ENCODE results near the gene PTPRO.
A peak's percentile ranks its signal among the peaks of the same experiment; 100 is the strongest.
"Not testable (repeated sequence)": the region's sequence is repeated elsewhere in the genome, so short reads cannot be mapped to it uniquely, and the experiment has no call there.

PTPRO gene

DNA sequence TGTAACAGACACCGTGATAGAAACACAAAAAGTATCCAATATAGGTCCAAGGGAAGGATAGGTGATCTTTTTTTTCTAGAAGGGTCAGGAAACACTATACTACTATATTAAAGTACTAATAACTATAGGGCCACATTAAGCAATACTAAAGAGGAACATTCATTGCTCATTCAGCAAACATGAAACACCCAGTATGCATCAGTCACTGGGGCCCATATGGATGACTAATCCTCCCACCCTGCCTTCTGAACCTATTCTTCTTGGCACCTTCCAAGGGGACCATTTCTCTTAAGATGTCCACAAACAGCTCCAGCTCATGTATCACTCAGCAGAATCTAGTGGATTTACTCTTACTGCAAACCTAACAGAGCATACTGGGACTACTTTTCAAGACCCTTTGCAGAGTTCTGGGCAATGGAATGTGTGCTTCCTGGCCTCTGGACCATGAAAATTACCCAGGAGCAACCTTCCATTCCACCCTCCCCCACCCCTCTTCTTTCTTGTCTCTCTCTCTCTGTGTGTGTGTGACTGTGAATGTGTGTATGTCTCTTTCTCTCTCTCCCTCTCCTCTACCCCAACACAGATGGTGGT lies 279.0 kb downstream of the PTPRO start:
- no peak overlapping the region for H3K27ac Mint-ChIP-seq
- H3K9me3 Mint-ChIP-seq: no peaks in the 10 kb centered on the region
- peaks cover 6% of the 10 kb centered on the region for H3K4me1 Mint-ChIP-seq
- no peak overlapping the region for H3K4me3 Mint-ChIP-seq
- no peak for ATAC-seq
- H3K36me3 Mint-ChIP-seq: peaks cover 4% of the 10 kb centered on the region
- H3K27me3 Mint-ChIP-seq: peaks cover 8% of the 10 kb centered on the region

DNA sequence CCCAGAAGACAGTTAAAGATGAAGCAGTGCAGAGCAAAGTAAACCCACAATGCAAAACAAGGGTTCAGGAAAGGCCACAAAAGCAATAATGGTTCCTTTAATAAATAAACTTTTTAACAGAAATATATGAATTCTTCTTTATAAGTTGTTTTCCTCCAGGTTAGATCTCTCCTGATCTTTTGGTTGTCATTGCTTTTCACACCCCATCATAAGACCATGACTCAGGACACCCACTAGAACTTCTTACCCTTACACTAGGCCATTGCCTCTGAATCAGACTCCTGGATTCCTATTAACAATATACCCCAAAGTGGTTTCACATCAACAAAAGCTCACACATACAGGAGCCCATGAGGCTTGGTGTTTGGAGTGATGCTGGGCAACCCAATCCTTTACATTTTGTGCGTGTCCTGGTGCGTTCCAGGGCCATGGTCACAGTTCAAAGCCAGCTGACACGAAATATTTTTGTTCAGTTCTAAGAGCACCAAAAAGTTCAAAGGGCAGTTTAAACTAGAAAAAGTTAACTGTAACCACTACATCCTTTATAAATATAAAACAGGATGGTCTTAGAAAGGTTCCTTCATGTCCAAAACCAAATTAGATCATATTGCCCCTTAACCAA lies 279.9 kb downstream of the PTPRO start:
- no peak for ATAC-seq

DNA sequence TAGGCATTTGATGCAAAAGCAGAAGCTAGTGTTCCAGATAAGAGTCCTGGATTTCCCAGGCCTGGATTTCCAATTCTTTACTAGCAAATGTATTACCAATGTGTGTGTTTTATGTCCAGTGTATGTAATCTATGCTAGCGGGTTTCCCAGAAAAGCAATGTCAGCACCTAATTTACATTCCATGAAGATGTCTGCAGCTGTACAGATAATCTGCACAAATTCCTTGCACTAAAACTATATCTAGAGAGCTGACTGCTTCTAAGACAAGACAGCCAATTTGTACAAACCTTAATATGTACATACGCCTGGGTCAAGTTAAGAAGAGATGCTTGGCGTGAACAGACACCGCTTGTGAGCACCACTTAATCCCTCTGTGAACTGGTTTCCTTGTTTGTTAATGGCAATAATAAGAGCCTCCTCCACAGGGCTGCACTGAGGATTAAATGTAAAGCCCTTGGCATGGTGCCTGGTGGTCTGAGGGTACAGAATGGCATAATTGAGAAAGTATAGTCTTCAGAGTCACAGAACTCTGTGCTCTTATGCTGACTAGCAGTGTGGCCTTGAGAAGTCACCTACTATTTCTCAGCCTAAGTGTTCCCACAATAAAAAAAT lies 281.3 kb downstream of the PTPRO start:
- Mint-ChIP-seq H3K36me3 (no peaks in the 10 kb centered on the region), H3K4me3 (no peak overlapping the region), H3K27me3 (peaks cover 8% of the 10 kb centered on the region), H3K27ac (no peak overlapping the region), H3K4me1 (no peaks in the 10 kb centered on the region), H3K9me3 (no peaks in the 10 kb centered on the region)
- no peak for ATAC-seq

More for the DNA sequence above, 279.9 kb downstream of the PTPRO start:
- peaks cover 8% of the 10 kb centered on the region for H3K27me3 Mint-ChIP-seq
- H3K4me3 Mint-ChIP-seq: no peak overlapping the region
- H3K4me1 Mint-ChIP-seq: peaks cover 6% of the 10 kb centered on the region
- no peak overlapping the region for H3K27ac Mint-ChIP-seq
- no peaks in the 10 kb centered on the region for H3K36me3 Mint-ChIP-seq
- no peaks in the 10 kb centered on the region for H3K9me3 Mint-ChIP-seq

DNA sequence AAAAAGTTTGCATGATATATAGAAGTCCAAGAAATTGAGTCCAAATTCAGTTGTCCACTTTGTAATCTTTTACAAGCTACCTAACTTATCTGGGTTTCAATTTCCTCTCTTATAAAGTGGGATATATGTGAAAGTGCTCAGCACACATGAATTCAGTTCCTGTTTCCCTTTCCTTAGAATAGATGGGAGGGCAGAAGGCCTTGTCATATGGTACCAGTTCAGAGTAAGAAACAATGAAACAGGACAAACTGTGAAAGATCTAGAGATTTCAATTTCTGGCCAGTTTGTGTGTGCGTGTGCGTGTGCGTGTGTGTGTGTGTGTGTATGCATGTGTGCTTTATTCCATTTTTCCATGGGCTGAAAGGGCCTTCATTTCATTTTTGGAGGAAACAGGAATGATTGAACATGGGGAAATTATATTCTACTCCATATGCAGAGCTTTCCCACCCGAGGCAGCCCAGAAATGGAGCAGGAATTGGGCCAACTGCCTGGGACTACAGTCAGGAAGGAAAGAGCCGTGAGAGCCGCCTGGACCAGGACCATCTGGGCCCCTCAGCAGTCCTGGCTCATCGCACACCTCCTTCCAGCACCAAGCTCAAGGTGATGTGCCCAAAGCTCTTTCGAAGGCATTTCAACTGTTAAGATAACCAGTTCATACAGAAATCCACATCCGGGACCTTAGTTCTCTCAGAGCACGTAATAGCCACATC lies 283.7 kb downstream of the PTPRO start:
- Mint-ChIP-seq H3K27ac (no peak overlapping the region), H3K9me3 (no peaks in the 10 kb centered on the region), H3K4me3 (no peak overlapping the region), H3K27me3 (peaks cover 8% of the 10 kb centered on the region), H3K4me1 (no peaks in the 10 kb centered on the region), H3K36me3 (no peaks in the 10 kb centered on the region)
- ATAC-seq: no peak

DNA sequence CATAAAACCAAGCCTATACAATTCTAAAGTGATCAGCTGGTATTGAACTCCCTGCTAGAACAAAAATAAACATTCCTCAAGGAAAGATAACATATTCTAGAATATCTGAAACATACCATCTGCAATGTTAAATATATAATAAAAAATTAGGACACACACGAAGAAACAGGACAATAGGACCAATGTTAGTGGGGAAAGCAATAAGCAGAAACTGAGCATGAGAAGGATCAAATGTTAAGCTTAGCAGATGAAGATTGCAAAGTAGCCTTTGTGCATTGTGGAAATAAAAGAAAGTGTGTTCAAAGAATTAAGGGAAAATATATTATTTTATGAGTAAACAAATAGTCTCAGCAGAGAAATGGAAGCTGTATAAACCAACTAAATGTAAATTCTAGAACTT lies 286.1 kb downstream of the PTPRO start:
- no peak for ATAC-seq
- H3K9me3 Mint-ChIP-seq: peaks cover 3% of the 10 kb centered on the region
- H3K27me3 Mint-ChIP-seq: peaks cover 8% of the 10 kb centered on the region
- no peak overlapping the region for H3K27ac Mint-ChIP-seq
- H3K4me3 Mint-ChIP-seq: no peak overlapping the region
- no peaks in the 10 kb centered on the region for H3K4me1 Mint-ChIP-seq
- no peaks in the 10 kb centered on the region for H3K36me3 Mint-ChIP-seq

DNA sequence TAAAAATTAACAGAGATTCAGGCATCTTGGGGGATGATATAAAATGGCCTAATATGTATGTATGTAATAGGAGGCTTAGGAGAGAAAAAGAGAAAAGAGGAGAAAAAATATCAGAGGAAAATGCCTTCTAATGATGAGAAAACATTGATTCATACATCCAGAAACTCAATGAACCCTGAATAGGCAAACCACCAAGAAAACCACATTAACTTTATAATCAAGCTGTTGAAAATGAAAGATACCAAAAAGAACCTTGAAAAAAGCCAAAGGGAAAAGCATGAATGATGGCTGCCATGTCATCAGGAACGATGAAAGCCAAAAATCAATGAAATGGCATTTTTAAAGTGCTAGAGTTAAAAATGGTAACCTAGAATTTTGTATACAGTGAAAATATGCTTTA lies 286.6 kb downstream of the PTPRO start:
- Mint-ChIP-seq H3K36me3 (no peaks in the 10 kb centered on the region), H3K9me3 (peaks cover 3% of the 10 kb centered on the region), H3K4me3 (no peak overlapping the region), H3K27me3 (peaks cover 6% of the 10 kb centered on the region), H3K4me1 (no peaks in the 10 kb centered on the region), H3K27ac (no peak overlapping the region)
- no peak for ATAC-seq

DNA sequence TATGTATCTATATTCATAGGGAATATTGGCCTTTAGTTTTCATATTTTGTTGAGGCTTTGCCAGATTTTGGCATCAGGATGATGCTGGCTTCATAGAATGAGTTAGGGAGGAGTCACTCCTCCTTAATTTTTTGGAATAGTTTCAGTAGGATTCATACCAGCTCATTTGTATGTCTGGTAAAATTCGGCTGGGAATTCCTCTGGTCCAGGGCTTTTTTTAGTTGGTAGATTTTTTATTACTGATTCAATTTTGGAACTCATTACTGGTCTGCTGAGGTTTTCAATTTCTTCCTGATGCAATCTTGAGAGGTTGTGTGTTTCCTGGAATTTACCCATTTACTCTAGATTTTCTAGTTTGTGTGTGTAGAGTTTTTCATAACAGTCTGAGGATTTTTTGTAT lies 291.7 kb downstream of the PTPRO start:
- H3K27me3 Mint-ChIP-seq: peaks cover under 1% of the 10 kb centered on the region
- no peak overlapping the region for H3K4me3 Mint-ChIP-seq

DNA sequence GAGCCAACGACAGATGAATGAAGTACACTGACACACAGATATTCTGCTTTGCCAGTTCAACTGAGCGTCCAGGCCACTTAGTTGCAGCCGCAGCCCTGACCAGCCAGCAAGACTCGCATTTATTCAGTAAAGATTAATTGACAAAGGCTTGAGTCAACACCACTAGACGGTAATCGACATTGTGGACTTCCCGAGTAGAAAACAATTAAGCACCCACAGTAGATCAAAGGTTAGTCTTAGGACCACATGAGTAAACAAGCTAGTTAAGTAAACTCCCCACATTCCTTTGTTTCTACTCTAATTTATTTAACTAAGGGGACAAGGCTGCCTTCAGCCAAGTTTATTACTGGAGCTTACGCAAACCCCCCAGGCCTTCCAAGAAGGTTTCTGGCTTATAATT lies 294.2 kb downstream of the PTPRO start:
- not testable (repeated sequence) for H3K4me3 Mint-ChIP-seq, H3K36me3 Mint-ChIP-seq, H3K4me1 Mint-ChIP-seq, H3K27ac Mint-ChIP-seq, H3K27me3 Mint-ChIP-seq, ATAC-seq
- peaks cover 11% of the 10 kb centered on the region for H3K9me3 Mint-ChIP-seq

More for the DNA sequence above, 291.7 kb downstream of the PTPRO start:
- peaks cover 11% of the 10 kb centered on the region for H3K9me3 Mint-ChIP-seq
- ATAC-seq: no peak
- no peaks in the 10 kb centered on the region for H3K36me3 Mint-ChIP-seq
- H3K4me1 Mint-ChIP-seq: no peaks in the 10 kb centered on the region
- no peak overlapping the region for H3K27ac Mint-ChIP-seq

DNA sequence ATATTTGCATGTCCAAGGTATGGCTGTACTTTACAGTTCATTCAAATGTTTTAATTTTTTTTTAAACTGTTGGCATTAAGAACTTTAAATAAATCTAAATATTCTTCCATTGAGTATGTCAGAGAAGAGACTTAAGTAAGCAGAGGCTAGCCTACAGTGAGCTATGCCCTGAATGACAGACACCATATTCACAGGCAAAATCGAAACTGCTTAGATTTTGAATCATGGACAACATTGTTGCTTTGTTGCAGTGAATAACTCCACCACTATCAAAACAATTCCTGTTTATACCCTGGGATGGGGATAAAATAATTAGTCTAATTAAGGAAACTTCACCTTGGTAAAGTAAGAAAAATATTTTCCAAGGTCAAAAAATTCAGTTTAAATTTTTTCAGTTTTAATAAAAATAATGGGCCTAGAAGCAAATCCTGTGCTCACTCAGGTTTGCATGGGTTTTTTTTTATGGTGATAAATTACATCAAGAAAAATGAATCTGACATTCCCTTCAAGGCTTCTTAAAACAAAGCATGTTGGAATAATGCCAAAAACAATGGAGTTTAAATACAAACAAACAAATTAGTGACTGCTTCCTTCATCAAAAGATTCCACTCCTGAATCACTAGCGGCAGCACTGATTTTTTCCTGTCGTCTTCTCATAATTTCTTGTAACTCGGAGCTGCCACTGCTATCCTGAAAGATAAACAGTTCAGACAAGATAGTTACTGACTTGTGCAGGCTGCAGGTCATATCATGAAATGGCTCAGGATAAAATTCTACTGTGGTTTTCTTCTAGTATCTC lies 298.6 kb downstream of the PTPRO start:
- Mint-ChIP-seq H3K27ac (no peak overlapping the region), H3K4me3 (no peak overlapping the region), H3K36me3 (no peaks in the 10 kb centered on the region), H3K9me3 (peaks cover 5% of the 10 kb centered on the region), H3K4me1 (no peaks in the 10 kb centered on the region), H3K27me3 (peaks cover 9% of the 10 kb centered on the region)
- no peak for ATAC-seq

DNA sequence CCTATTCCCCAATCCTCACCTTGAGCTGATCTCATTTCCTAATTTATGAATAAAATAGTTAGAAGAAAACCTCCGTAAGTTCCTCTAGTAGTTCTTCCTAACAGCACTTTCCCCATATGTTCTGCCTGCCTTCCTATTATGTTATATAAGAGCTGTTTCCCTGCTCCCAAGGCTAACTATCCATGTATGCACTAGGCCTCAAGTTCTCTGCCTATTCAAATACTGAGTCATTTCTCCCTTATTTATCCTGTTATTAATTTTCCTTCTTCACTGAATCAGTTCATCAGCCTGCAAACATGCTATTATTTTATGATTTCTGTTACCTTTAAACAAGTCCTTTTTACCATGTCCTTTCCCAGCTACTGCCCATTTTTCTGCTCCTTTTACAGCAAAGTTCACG lies 302.8 kb downstream of the PTPRO start:
- ATAC-seq: no peak
- no peaks in the 10 kb centered on the region for H3K4me1 Mint-ChIP-seq
- H3K9me3 Mint-ChIP-seq: no peaks in the 10 kb centered on the region
- H3K36me3 Mint-ChIP-seq: no peaks in the 10 kb centered on the region
- no peak overlapping the region for H3K27ac Mint-ChIP-seq
- no peak overlapping the region for H3K4me3 Mint-ChIP-seq
- no peaks in the 10 kb centered on the region for H3K27me3 Mint-ChIP-seq

DNA sequence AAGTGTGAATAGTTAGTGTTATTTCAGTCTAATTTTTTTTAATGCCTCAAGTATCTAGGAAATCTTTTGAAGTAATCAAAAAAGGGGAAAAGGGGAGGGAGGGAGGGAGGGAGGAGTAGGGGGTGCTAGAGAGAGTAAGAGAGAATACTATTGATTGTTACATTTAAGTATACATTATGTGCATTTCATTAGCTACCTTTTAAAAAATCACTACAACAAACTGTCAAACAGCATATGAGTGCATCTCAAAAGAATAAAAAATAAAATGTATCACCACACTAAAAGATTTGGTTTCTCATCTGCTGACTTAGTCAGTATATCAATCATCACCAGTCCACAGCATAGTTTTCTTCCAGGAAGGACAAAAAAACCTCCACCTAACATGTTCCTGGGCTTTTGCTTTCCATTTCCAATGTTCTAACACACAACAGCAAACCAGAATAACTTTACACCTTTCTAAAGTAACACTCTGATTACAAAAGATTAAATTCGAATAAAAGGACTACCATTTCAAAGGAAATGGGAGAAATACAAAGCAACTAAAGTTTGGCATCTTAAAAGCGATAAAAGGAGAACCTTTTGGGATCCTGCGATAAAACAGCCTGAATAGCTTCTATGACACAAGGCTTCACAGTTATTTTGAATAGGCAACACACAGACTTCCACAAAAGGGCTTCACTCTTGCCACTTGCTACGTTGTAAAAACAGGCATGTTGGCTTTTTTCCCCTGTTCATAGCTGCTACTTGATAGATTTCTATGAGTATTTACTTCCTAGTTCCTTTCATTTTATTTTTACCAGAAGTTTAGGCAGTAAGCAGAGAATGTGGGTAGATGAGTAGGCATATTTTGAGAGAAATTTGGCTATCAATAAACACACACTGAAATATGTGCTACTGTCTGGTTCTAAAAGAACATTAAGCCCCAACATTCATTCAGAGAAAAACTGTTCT lies 306.0 kb downstream of the PTPRO start:
- no peaks in the 10 kb centered on the region for H3K36me3 Mint-ChIP-seq
- no peak overlapping the region for H3K27ac Mint-ChIP-seq
- no peaks in the 10 kb centered on the region for H3K9me3 Mint-ChIP-seq
- H3K27me3 Mint-ChIP-seq: no peaks in the 10 kb centered on the region
- no peaks in the 10 kb centered on the region for H3K4me1 Mint-ChIP-seq
- no peak overlapping the region for H3K4me3 Mint-ChIP-seq
- no peak for ATAC-seq

DNA sequence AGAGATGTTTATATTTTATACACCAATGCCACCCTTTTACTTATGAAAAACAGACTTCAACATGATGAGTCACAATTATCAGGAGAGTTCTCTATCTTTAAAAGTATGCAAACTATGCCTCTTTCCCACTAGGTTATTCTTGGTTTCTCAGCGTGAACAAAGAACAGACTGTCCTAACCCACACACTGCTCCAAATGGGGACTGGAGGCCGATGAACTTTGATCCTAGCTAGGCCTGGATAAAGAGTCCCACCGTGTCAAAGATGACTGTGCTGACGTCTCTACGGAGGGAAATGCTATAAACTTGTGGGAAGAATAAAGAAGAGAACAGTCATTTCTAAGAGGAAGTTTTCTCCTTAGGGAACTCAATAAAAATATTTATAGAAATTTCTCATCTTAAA lies 306.8 kb downstream of the PTPRO start:
- H3K4me3 Mint-ChIP-seq: no peak overlapping the region
- no peaks in the 10 kb centered on the region for H3K36me3 Mint-ChIP-seq
- H3K9me3 Mint-ChIP-seq: no peaks in the 10 kb centered on the region
- H3K27ac Mint-ChIP-seq: no peak overlapping the region
- H3K27me3 Mint-ChIP-seq: no peaks in the 10 kb centered on the region
- peak; percentile 57 for ATAC-seq
- H3K4me1 Mint-ChIP-seq: no peaks in the 10 kb centered on the region

DNA sequence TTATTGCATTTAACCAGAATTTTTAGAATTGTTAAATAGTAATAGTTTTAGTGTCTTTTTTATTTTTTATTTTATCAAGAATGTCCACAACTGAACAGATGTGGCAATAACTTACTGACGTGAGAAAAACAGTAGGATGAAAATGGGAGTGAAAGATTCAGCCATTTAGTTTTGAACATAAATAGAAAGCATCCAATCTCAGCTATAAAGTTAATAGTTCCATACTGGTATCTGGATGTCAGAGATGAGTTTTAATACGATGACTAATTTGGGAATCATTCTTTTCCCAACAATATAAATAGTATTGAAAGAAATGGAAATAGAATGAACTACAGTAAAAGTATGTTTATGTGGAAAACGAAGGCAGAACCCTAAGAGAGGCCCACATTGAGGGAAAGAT lies 307.5 kb downstream of the PTPRO start:
- Mint-ChIP-seq H3K4me3 (no peak overlapping the region), H3K27me3 (no peaks in the 10 kb centered on the region), H3K9me3 (no peaks in the 10 kb centered on the region), H3K36me3 (no peaks in the 10 kb centered on the region), H3K27ac (no peak overlapping the region), H3K4me1 (no peaks in the 10 kb centered on the region)
- no peak for ATAC-seq

DNA sequence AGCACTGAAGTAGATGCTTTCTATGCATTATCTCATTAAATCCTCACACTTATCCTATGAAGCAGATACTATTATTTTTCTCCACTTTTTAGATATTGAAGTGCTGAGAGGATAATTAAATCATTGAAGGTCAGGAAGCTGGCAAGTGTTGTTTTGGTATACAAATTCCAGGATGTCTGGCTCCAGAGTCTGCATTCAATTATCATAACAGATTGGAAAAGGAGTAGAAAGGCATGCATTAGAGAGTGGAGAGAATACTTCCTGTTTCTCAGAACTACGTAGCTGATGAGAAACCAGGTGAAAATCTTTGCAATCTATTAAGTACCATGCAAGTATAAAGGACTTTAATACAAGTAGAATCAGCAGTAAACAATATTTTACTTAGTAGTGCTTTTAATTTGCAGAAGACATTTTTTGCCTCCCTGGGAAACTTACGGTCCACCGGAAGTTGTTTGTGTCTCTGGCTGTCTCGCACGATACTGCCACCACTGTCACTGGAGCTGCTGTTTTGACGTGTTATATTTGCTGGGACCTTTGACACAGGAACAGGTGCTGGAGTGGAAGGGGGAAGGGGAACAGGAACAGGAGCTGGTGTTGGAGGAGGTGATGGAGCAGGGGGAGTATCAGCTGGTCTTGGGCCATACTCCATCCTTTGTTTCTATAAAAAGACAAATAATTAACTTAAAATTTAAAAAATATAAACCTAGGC lies 308.9 kb downstream of the PTPRO start:
- H3K36me3 Mint-ChIP-seq: no peaks in the 10 kb centered on the region
- H3K9me3 Mint-ChIP-seq: no peaks in the 10 kb centered on the region
- H3K4me3 Mint-ChIP-seq: no peak overlapping the region
- H3K27ac Mint-ChIP-seq: no peak overlapping the region
- no peak for ATAC-seq
- H3K27me3 Mint-ChIP-seq: no peaks in the 10 kb centered on the region
- H3K4me1 Mint-ChIP-seq: no peaks in the 10 kb centered on the region

All from stimulated activated memory B cell treated with anti-CD40 and anti-IgM and Interleukin-4, amounts not matched to agents 10 μg/mL and 1 μg/mL and 100 μg/mL, for 72 hours (primary cell).